Activated CD4-positive, CD25-positive, alpha-beta regulatory T cell treated with anti-CD3 and anti-CD28 coated beads, Interleukin-2, amount 50 U/mL, for 16 hours (primary cell): Measurements from ENCODE around the gene R3HDM2.

ENCODE experiments used
- DNase-seq: peaks from one replicate; pipeline ENCODE4 v3.0.0-alpha.2; 2020; ENCODE audit warnings: low read depth, low spot score

The R3HDM2 gene

DNA sequence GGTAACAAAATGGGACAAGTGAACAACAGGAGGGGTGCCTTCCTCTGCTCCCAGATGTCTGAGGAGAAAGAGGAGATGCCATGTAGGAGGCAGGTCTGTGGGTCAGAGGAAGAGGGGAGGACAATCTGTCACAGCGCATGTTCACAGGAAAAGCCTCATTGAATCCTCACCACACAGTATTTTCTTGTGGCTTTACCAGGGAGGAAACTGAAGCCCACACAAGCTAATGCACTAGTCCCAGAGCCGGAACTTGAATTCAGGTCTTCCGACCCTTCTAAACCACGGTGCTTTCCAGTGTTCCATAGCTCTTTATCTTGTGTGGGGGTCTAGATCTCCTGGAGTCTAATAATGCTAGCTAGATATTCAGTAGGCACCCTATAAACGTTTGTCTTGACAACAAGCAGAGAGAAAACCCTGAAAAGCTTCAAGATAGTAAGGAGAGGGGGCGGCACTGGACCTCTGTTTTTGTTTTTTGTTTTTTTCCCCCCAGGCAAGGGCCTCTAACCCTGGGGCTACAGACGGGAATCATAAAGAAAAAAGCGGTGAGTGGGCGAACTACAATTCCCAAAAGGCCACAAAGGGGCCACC is 201.7 kb downstream of the R3HDM2 start:
- no peak for DNase-seq

DNA sequence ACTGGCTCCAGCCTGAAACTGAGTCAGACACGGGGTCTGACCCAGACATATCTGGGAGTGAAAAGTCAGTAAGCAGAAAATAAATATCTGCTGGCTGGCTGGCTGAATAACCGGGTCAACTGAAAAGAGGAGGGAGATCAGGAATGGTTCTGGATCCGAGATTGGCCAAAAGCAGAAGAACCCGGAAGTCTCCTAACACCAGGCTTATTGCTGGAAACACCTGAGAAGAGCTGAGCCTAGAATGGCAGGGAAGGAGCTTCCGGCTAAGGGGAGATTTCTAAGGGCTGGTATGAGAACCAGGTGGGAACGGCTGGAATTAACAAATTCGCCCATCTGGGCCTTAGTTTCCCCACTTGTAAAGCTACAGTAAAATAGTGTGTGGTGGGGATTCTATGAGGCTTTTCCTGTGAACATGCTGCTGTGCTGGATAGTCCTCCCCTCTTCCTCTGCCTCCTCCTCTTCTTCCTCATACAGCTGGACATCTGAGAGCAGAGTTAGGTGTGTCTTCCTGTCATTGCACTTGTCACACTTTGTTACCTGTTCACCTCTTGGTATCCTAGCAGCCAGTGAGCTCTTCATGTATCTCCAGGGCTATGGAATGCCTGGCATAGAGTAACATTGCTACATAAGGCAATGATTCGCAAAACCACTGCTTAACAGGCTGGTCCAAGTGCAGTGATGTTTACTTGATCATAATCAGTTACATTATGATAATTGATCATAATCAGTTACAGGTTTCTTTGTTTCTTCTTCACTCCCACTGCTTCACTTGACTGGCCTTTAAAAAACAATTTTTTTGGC is 203.3 kb downstream of the R3HDM2 start:
- no peak for DNase-seq

GRCh38 chr12:57226588-57227314 is 204.1 kb downstream of the R3HDM2 start:
- no peak for DNase-seq

GRCh38 chr12:57225680-57226210 is 205.1 kb downstream of the R3HDM2 start:
- no peak for DNase-seq

- DNase-seq: no peak
Observed at GRCh38 chr12:57224973-57225679, 205.7 kb downstream of the R3HDM2 start.

DNA sequence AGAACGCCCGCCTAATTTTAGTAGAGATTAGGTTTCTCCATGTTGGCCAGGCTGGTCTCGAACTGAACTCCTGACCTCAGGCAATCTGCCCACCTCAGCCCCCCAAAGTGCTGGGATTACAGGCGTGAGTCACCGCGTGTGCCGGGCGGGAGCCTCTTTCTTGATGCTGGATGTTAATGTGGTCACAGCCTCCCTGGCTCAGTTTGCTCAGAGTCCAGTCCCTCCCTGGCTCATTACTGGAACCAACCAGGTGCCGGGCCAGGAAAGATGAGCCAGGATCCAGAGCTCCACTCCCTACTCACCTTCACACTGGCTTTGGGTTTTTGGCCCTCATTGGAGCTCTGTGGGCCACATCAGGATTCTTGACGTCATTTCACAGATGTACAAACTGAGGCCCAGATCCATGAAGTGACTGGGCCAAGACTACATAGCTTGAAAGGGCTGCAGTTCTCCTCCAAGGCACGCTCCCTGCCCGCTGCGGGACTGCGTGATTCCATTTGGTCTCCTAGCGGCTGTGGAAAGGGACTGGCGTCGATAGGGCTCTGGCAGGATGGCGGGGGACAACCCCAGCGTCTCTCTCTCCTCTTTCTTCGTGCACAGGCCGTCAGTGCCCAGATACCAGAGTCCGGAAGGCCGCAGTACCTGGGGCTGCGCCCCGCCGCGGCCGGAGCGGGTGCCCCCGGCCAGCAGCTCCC is 206.4 kb downstream of the R3HDM2 start:
- no peak for DNase-seq

DNA sequence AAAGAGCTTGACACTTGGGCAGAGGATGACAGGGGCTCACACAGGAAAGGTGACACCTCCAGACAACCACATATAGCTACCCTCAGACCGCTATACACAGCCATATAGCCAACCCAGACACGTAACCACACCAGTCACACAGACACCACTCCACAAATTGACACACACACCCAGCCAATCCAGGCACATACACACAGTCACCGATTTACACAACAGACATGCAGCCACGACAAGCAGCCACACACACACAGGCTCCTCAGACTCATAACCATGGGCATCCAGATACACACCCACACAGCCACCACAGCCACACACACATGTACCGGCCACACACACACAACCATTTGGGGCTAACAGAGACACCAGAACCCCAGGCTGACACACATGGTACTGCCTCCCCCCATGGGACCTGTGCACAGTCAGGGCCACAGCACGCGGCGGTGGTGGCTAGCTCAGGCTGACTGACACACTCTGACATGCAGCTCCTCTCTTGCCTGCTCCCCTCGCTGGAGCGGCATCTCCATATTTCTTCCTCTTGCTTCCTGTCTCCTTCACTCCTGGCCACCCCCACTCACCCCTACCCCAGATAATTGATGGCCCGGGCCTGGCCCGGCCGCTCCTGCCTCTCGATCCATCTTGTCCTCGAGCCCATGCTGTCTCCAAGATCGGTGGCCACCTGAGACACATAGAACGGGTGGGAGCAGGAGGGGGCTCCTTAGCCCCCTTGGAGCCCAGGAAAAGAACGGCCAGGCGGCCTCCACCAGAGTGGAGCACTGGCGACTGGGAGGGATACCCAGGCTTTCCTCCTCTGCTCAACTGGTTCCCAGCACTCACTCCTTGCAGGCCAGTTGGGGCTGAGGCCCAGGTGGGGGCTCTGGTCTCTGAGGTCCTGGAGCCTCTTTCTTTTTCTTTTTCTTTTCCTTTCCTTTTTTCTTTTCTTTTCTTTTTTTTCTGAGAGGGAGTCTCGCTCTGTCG is 207.4 kb downstream of the R3HDM2 start:
- no peak for DNase-seq

DNA sequence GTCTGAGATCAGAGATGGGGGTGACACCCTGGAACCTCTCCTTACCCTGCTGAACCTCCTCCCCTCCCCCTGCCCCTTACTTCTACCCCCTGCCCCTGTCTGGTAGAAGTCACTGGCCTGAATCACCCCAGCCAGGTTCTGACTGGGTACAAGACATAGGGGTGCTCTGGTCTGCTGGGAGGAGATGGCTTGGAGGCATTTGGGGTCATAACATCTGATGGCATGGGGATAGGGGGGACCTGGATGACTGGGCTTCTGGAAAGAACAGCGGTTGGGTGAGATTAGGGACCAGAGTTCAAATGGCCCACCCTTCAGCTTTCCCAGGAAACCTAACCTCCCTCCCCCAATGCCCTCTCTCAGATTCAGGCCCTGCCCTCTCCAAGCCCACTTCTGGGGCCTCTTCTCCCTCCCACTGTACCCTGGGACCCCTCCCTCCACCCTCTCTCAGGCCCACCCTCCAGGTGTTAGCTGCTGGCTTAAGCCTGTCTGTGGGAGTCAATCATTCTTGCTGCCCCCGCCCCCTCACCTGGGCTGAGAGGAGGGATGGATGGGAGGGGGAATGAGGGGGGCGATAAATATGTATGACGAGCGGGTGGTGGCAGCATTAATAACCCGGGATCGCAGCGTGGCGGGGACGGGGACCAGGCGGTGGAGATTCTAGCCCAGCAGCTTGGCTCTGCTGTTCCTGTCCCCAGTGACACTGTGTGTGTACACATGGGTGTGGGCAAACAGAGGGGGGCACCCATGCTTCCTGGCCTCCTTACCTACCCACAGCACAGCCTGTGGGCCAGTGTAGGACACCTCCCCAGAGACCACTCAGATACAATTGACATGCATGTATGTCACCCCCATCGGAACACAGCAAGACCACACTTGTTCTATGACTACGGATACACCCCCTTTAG is 208.3 kb downstream of the R3HDM2 start:
- DNase-seq: no peak

DNA sequence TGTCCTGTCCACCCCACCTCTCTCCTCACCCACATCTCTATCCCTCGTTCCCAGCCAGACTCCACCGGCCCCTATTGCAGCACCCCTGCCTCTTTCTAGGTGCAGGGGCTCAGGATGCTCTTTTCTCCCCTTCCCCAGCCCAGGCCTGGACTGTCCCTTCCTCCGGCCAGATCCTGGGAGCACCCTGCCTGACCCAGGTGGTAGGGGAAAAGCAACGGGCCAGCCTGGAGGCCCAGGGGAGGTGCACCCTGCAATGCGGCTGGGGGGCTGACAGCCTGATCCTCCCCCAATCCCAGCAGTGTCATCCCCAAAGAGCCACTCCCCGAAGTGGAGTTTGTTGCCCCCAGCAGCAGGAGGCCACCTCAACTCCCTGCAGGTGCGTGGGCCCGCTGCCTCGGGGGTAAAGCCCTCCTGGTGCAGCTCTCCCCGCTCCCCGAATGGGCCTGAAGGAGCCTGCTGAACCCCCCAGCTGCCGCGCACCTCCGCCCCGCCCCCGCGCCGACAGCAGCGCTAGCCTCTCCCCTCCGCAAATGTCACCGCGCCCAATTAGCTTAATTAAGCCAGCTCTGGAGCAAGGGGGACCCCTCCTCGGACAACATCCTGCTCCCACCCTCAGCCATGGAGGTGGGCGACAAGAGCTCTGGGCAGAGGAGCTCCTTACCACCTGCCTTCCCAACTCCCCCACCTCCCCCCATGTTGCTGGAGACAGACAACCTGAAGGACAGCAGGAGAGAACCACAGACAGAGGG is 209.5 kb downstream of the R3HDM2 start:
- no peak for DNase-seq

DNA sequence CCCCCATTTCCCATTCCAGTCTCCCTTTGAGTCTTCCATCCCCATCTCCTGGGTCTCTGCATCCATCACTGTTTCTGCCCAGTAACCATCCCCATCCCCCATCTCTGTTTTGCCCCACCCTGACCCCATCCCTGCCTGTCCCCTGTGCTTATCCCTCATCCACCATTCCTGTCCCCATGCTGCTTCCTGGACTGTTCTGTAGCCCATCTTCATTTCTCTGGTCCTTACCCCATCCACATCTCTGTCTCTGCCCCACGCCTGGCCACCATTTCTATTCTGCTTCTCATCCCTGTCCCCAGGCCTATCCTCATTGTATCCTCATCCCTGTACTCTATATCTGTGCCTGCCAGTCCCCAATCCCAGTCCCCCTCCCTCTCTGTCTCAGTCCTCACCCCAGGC is 210.1 kb downstream of the R3HDM2 start:
- no peak for DNase-seq

DNA sequence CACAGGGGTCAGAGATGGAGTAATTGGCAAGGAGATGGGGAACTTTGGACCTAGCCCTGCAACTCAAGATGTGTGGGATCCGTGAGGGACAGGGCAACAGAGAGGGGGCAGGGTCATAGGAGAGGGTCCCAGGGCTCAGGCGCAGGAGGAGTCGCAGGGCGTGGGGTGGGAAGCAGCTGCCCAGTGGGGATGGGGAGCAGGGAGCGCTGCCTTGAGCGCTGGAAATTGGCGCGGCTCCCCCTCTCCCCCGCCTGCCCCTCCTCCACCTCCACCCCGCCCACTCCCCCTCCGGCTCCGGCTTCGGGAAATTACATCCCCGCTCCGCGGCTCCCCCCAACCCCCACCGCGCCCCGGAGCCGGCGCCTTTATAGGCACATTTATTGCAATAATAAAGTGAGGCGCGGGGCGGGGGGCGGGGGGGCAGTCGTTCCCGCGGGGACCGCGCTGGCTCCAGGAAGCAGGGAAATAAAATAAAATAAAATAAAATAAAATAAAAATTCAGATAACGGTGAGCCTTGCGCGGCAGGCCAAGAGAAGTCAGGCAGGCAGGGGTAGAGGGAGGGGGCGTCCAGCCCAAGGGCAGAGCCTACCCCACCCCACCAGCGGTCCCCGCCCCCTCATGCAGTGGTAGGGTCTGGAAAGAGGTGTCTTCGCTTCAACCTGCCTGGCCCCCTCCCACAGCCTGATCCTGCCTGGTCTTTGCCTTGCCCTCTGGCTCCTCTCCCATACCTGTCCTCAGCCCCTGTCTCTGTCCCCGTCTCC is 210.7 kb downstream of the R3HDM2 start:
- no peak for DNase-seq

DNA sequence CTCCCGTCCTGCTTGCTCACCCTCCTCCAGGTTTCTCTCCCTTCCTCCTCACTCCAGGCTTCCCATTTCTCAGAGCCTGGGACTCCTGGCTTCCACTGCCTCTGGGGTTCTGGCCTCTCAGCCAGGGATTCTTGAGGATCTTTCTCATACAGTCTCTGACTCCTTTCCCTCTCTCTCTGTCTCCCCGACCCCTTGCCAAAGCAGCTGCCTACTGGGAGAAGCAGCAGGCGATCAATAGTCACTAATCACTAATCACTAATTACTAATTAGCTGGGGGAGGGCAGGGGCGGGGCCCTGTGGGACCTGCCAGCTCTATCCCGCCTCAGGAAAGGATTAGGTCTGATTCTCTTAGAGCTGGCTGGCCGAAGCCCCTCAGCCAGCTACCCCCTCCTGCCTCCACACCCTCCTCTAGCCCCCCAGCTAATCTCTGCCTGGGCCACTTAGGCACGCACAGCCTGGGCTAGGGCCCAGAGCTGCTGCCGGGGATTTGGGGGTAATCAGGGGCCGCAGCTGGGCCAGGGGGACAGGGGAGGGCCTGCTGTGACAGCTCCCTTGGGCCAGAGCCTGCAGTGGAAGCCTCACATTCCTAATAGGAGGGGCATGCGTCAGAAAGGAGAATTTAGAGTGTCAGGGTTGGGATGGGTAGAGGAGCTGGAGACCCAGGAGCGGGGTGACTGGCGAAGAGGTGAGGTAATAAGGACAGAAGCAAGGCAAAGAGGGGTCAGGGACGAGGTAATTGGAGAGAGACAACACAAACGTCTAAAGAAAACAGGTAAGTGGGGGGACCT is 211.4 kb downstream of the R3HDM2 start:
- DNase-seq: no peak

- DNase-seq: no peak
Observed at GRCh38 chr12:57218030-57218853, 212.6 kb downstream of the R3HDM2 start.

DNA sequence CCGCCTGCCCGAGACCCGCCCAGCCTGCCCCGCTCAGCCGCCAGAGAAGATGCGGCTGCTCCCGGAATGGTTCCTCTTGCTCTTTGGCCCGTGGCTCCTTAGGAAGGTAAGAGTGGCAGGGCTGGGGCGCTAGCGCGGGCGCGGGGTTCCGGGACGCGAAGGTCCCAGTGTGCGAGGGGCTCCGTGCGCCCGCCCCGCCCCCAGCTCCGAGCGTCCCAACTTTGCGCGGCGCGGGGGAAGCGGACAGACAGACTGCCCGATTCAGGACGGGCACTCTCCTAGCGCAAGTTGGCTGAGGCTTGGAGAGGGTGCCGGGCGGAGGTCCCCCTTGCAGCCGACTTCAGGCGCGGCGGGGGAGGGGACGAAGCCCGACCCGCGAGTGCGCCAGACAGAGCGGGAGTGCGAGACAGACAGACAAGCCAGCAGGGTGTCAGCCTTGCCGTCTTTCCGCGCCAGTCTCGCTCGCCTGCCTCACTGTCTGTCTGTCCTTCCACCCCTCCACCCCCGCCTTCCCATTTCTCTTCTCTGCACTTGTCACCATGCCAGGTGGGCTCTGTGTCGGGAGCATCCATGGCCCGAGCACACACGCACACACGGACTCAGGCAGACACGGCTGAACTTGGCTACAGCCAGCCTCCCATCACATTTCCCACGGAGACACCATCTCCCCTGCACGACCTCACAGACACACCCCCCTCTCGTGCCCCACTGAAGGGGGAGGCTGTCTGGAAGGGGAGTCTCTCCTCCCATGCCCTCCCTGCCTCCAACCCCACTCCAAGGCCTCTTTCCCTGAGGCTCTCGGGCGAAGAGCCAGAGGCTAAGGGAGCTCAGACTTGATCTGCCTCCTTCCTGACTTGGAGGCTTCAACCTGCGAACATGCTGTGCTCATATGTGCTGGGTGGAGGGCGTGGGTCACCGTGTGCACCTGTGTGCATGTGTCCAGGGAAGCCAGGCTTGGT is 213.6 kb downstream of the R3HDM2 start:
- DNase-seq: no peak
